ENCODE results near the gene GABRB2. TPM values are rescaled to one million over a fixed set of nuclear protein-coding genes. Genes with fewer than 3 reads are reported as not detected.

The GABRB2 gene
- total RNA-seq, 4 donors from 2014 or later, result 0.75 to 22.4 (median 11.0) TPM

GRCh38 chr5:161396171-161396570, 150.4 kb downstream of the GABRB2 start:
- TF ChIP-seq, protein P1, sequence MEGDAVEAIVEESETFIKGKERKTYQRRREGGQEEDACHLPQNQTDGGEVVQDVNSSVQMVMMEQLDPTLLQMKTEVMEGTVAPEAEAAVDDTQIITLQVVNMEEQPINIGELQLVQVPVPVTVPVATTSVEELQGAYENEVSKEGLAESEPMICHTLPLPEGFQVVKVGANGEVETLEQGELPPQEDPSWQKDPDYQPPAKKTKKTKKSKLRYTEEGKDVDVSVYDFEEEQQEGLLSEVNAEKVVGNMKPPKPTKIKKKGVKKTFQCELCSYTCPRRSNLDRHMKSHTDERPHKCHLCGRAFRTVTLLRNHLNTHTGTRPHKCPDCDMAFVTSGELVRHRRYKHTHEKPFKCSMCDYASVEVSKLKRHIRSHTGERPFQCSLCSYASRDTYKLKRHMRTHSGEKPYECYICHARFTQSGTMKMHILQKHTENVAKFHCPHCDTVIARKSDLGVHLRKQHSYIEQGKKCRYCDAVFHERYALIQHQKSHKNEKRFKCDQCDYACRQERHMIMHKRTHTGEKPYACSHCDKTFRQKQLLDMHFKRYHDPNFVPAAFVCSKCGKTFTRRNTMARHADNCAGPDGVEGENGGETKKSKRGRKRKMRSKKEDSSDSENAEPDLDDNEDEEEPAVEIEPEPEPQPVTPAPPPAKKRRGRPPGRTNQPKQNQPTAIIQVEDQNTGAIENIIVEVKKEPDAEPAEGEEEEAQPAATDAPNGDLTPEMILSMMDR (IDR thresholded peaks at IDR 0.05; ENCODE audit: low read depth), result no peak

GRCh38 chr5:161391724-161392123, 154.8 kb downstream of the GABRB2 start:
- TF ChIP-seq, protein P1 (IDR thresholded peaks at IDR 0.05; ENCODE audit: low read depth), result no peak

DNA sequence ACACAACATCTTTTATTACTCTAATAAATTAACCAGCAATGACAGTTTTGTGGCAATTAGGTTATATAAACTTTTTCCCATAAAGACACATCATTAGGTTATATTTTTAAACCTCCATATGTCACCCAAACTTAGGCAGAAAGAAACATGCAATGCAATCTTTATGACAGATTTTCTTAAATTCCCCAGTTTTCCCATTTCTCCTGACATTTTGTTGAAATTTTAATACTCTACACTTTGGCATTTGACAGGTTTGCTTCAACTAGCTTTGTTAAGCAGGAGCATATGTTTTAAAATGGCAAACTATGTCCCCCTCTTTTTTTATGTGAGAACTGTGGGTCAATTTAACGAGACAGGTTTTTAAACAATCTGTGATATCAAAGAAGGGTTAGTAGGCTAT, 155.5 kb downstream of the GABRB2 start:
- TF ChIP-seq, protein P1 (IDR thresholded peaks at IDR 0.05; ENCODE audit: low read depth), result no peak

- TF ChIP-seq, protein P1 (IDR thresholded peaks at IDR 0.05; ENCODE audit: low read depth), result no peak
These were observed 159.4 kb downstream of the GABRB2 start for GRCh38 chr5:161387121-161387520.

- TF ChIP-seq, protein P1 (IDR thresholded peaks at IDR 0.05; ENCODE audit: low read depth), result no peak
These were observed 161.5 kb downstream of the GABRB2 start for GRCh38 chr5:161385027-161385426.

- TF ChIP-seq, protein P1 (IDR thresholded peaks at IDR 0.05; ENCODE audit: low read depth), result no peak
These were observed 163.8 kb downstream of the GABRB2 start for GRCh38 chr5:161382685-161383084.

DNA sequence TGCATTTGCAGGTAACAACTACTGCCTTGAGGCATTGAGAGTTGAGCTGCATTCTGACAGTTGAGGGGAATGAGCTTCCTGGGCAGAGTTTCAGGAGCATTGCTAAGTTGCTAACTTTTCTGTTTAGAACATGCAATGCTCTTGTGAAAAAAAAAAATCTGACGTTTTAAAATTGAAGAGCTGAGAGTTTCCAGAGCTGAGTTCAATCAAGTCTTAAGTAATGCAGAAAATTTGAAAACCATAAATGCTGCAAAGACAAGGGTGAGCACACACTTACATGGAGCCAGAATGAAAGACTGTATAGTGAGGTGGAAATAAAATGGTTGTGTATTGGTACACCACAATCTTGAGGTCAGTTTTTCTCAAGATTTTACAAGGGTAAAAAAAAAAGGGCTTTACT, 166.0 kb downstream of the GABRB2 start:
- TF ChIP-seq, protein P1 (IDR thresholded peaks at IDR 0.05; ENCODE audit: low read depth), result no peak

All from subcutaneous adipose tissue (tissue), 4 donors.